GM19351 (cell line): Measurements from ENCODE around the gene PIK3R1.

Experiments
- ATAC-seq: cut with Tn5 transposase; IDR thresholded peaks from one replicate; pipeline ENCODE4 v1.9.1; 2021; ENCODE audit warnings: mild to moderate bottlenecking, moderate library complexity; ENCODE audit not compliant: unreplicated experiment

PIK3R1 gene

GRCh38 chr5:68345171-68345570 is 129.6 kb downstream of the PIK3R1 start:
- ATAC-seq: no peak

- ATAC-seq: no peak
Measured at GRCh38 chr5:68345582-68345981, 130.0 kb downstream of the PIK3R1 start.

GRCh38 chr5:68347536-68347935 is 132.0 kb downstream of the PIK3R1 start:
- no peak for ATAC-seq

GRCh38 chr5:68348447-68349222 is 133.1 kb downstream of the PIK3R1 start:
- ATAC-seq: no peak

- no peak for ATAC-seq
Measured at GRCh38 chr5:68350176-68350575, 134.6 kb downstream of the PIK3R1 start.
